NCI-H1417 treated with DMSO at 0.1 percent for 48 hours (cell line): ENCODE results near the gene GRAMD2A.
"Not testable (repeated sequence)": the region's sequence is repeated elsewhere in the genome, so short reads cannot be mapped to it uniquely, and the experiment has no call there.

ENCODE experiments used
- DNase-seq: peaks from one replicate; lab custom pipeline; 2025; lab: John Stamatoyannopoulos, UW

GRAMD2A gene

GRCh38 chr15:72184165-72184811, 13.3 kb downstream of the GRAMD2A start:
- DNase-seq, result no peak

- no peak for DNase-seq
Measured at GRCh38 chr15:72183781-72184164, 13.8 kb downstream of the GRAMD2A start.

- no peak for DNase-seq
Measured at GRCh38 chr15:72182673-72183072, 14.9 kb downstream of the GRAMD2A start.

- no peak for DNase-seq
Measured at GRCh38 chr15:72182244-72182643, 15.3 kb downstream of the GRAMD2A start.

- DNase-seq, result no peak
Measured at GRCh38 chr15:72180761-72181324, 16.7 kb downstream of the GRAMD2A start.

- DNase-seq, result no peak
Measured at GRCh38 chr15:72179950-72180581, 17.5 kb downstream of the GRAMD2A start.

- DNase-seq, result no peak
Measured at GRCh38 chr15:72178976-72179585, 18.5 kb downstream of the GRAMD2A start.

GRCh38 chr15:72176743-72177142, 20.8 kb downstream of the GRAMD2A start:
- DNase-seq, result no peak

GRCh38 chr15:72176159-72176558, 21.4 kb downstream of the GRAMD2A start:
- DNase-seq, result no peak

- no peak for DNase-seq
Measured at GRCh38 chr15:72175186-72176044, 22.2 kb downstream of the GRAMD2A start.

GRCh38 chr15:72174551-72175165, 22.9 kb downstream of the GRAMD2A start:
- no peak for DNase-seq

GRCh38 chr15:72173864-72174550, 23.6 kb downstream of the GRAMD2A start:
- no peak for DNase-seq

- no peak for DNase-seq
Measured at GRCh38 chr15:72173401-72173800, 24.2 kb downstream of the GRAMD2A start.

GRCh38 chr15:72172796-72173195, 24.8 kb downstream of the GRAMD2A start:
- DNase-seq, result no peak

GRCh38 chr15:72171978-72172377, 25.6 kb downstream of the GRAMD2A start:
- DNase-seq, result not testable (repeated sequence)

GRCh38 chr15:72170691-72171090, 26.9 kb downstream of the GRAMD2A start:
- DNase-seq, result no peak

GRCh38 chr15:72169921-72170611, 27.5 kb downstream of the GRAMD2A start:
- no peak for DNase-seq

GRCh38 chr15:72169236-72169920, 28.2 kb downstream of the GRAMD2A start:
- DNase-seq, result no peak

GRCh38 chr15:72168808-72169190, 28.8 kb downstream of the GRAMD2A start:
- DNase-seq, result no peak
